GM21447 (cell line): Measurements from ENCODE around the gene GPC1.

Experiments used
- ATAC-seq: cut with Tn5 transposase; IDR thresholded peaks from one replicate; pipeline ENCODE4 v1.9.1; 2021; ENCODE audit not compliant: unreplicated experiment

Gene GPC1

GRCh38 chr2:240454106-240454901 lies 18.8 kb downstream of the GPC1 start:
- no peak for ATAC-seq

- no peak for ATAC-seq
Observed at GRCh38 chr2:240455272-240455646, 19.8 kb downstream of the GPC1 start.

DNA sequence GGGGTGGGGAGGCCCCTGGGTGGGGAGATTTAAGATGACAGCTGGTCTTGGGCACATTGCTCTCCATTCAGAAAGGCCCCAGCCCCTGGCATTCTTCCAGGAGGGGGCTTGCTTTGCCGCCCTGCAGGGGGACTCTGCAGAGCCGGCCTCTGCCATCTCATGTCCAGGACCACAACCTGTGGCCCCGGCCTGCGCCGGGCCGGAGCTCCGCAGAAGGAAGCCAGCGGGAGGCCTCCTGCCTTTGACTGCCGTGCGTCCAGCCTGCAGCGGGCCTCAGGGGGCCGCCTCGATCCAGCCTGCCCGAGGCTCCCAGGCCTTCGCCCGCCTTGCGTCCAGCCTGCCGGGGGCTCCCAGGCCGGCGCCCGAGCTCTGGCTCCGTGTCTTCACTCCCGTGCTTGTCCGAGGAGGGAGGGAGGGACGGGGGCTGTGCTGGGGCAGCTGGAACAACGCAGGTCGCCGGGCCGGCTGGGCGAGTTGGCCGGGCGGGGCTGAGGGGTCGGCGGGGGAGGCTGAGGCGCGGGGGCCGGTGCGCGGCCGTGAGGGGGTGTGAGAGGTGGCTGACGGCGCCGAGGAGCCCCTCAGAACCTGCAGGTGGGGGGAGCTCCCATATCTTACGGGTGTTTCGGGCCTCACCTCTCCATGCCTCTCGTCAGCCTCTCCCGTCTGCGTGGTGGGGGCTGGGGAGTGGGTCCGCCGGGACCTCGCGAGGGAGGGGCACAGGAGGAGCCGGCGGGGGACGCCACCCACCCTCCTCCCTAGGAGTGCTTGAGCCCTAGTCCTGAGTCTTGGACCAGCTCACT lies 20.4 kb downstream of the GPC1 start:
- ATAC-seq, result no peak

GRCh38 chr2:240456447-240457222 lies 21.2 kb downstream of the GPC1 start:
- no peak for ATAC-seq

DNA sequence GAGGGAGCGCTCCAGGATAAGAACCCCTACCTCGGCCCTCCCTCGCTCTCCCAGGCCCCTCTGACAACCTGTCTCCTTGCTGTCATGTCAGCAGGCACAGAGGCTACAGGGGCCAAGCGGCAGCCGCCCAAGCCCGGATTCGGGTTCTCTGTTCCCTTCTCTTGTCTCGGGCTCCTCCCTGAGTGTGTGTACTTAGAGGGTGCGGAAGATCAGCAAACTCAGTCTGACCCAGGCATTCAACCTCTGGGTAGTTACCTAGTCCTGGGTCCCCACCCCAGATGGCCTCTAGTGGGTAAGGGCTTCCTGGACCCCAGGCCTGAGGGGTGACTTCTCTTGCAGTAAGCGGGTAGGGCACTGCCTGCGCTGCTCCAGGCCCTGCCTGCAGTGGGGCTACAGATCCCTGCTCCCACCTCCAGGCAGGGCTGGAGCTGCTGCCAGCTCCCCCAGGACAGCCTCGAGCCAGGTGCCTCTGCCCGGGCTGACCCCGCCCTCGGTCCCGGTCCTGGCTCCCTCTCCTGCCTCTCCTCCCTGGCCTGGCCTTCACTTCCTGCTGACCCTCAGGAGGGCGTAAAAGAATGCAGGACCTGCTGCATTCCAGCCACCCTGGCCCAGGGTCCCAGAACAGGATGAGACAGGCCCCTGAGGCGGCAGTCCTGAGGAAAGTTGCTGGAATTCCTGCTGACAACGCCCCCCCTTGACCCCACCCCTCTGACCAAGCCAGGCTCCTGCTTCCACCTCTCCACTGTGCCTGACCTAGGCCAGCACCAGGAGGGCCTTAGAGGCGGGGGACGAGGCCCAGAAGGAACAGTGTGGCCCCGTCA lies 22.0 kb downstream of the GPC1 start:
- no peak for ATAC-seq

DNA sequence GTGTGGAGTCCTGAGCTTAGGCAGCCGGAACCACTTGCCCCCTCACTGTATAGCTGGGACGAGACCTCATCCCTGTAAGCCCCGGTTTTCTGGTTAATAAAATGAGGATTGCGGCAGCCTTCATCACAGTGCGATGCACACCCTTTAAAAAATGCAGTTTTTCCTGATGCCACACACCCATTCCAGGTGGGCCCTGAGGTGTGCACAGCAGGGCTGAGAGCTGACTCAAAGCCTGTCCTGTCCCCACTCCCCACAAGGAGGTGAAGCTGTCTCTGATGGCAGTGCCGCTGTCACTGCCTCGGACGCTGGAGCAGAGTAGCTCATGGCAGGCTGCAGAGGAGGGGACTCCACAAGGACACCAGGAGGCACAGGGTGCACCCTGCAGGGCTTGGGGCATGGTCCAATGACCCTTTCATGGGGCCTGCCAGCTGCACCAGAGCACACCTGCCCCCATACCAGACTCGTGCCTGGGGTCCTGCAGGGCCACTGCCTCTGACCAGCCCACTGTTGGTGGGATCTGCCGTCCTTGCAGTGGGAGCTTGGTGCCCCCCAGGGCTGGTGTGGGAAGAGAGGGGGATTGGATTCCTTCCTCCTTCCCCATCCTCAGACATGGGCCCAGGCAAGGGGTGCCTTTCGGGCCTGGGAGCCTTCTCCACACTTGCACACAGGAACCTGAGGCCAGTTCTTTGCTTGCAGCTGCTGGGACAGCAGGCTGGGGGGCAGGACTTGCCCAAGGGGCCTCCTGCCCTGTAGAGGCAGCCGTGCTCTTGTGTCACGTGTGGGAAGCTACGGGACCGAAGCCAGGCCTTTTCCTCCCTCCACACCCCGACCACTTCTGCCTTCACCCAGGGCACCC lies 22.8 kb downstream of the GPC1 start:
- no peak for ATAC-seq

DNA sequence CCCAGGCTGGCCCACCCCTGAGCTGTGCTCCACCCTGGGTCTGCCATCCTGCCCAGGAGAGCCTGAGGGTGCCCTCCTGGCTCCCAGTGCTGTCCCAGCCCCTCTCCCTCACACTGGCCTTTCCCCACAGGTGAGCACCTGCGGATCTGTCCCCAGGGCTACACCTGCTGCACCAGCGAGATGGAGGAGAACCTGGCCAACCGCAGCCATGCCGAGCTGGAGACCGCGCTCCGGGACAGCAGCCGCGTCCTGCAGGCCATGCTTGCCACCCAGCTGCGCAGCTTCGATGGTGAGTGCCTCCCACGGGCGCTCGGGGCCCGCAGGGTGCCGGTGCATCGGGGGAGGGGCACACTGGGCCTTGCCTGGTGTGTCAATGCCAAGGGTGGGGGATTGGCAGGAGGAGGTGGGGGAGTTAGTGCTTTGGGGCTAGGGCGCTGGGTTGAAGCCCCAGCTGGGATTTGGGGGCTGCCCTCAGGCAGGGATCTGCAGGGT lies 23.5 kb downstream of the GPC1 start:
- ATAC-seq, result no peak

GRCh38 chr2:240459401-240460252 lies 24.2 kb downstream of the GPC1 start:
- ATAC-seq, result no peak

DNA sequence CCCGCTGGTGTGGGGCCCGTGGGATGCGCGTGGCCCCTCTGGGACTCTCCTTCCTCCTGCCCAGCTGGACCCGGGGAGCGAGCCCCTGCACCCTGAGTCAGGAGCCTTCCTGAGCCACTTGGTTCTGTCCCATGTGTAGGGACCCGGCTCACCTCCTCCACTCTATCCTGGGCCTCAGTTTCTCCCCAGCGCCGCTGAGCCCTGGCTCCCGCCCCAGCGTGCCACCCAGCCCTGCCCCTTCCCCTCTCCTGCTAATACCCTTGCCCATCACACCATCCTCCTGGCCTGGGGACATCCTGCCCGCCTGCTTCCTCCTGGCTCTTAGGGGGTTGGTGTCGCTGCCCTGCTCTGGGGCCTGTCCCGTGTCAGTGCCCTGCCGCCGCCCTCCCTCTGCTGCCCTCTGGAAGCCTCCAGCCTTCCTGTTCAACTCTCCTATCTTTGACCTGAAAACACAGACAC lies 24.8 kb downstream of the GPC1 start:
- no peak for ATAC-seq

DNA sequence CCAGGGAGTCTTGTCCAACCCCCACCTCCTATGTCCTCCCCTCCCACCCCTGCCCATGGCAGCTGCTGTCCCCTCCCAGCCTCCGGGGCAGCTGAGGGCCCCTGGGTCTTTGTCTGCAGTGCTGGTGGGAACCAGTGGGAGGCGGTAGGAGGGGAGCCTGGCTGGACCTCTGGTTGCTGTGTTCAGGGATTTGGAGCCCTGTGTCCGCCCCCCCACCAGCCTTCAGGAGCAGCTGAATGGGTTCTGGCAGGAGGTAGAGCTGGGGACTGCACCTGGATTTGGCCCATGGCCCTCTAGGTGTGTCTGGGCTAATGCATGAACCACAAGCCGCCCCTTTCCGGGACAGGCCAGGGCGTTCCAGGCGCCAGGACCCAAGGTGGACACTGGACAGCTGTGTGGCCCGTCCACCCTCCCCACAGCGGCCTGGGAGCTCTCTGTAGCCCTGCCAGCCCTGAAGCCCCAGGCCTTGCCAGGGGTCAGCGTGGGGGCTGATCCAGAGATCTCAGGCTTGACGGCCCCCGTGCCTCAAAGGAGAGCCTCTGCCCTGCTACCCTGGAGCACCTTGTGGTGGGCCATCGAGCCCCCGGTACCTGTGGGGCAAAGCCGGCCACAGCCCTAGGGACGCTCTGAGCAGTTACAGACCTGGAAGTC lies 25.4 kb downstream of the GPC1 start:
- no peak for ATAC-seq

DNA sequence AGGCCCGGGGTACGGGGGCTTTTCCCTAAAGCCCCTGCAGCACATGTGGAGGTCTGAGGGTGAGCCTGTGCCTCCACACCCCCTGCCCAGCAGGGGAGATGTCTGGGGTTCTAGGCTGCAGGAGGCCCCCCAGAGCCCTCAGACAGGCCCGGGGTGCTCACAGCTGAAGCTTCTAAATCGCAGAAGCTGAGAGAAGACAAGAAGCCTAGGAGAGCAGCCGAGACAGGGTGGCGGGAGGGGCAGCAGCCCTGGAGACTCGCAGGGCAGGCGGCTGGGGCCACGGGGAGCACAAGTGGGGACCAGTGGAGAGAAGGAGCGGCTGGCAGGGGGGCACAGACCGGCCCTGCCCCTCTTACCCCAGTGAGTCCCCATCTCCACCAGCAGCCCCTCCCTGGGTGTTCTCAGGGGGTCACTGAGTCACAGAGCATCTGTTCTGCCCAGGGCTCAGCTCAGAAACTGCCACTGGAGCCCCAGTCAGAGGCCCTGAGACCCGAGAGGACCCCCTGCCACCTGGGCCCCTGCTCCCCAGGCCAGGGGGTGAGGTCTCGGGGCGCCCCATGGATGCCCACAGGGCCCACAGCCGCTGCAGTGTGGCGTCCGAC lies 26.1 kb downstream of the GPC1 start:
- no peak for ATAC-seq

GRCh38 chr2:240462073-240462706 lies 26.7 kb downstream of the GPC1 start:
- ATAC-seq, result no peak

GRCh38 chr2:240462707-240463273 lies 27.3 kb downstream of the GPC1 start:
- no peak for ATAC-seq

GRCh38 chr2:240463274-240463865 lies 27.9 kb downstream of the GPC1 start:
- ATAC-seq, result no peak

- no peak for ATAC-seq
Observed at GRCh38 chr2:240463866-240464481, 28.5 kb downstream of the GPC1 start.
